TTC549 (cell line): ENCODE measurements around the gene G3BP1.
"Not testable (repeated sequence)": the region's sequence is repeated elsewhere in the genome, so short reads cannot be mapped to it uniquely, and the experiment has no call there.

ENCODE experiments used
- FAIRE-seq: peaks from 2 replicates; lab custom pipeline; 2012; peaks lifted over from hg19 to GRCh38; lab: Jason Lieb, UNC

G3BP1 gene

GRCh38 chr5:151771259-151772028, at the start of gene G3BP1:
Gene G3BP1, plus strand, starts transcription at chr5:151771954. Its CDS starts 14,667 bp downstream, at chr5:151786621.
- FAIRE-seq, result peak; percentile 98

- FAIRE-seq, result no peak
These were observed 49.2 kb upstream of the G3BP1 start for GRCh38 chr5:151722546-151722945.

- FAIRE-seq, result no peak
These were observed 47.4 kb upstream of the G3BP1 start for GRCh38 chr5:151724360-151724759.

GRCh38 chr5:151729597-151729996, 42.2 kb upstream of the G3BP1 start:
- FAIRE-seq, result not testable (repeated sequence)

GRCh38 chr5:151730381-151730780, 41.4 kb upstream of the G3BP1 start:
- FAIRE-seq, result no peak

DNA sequence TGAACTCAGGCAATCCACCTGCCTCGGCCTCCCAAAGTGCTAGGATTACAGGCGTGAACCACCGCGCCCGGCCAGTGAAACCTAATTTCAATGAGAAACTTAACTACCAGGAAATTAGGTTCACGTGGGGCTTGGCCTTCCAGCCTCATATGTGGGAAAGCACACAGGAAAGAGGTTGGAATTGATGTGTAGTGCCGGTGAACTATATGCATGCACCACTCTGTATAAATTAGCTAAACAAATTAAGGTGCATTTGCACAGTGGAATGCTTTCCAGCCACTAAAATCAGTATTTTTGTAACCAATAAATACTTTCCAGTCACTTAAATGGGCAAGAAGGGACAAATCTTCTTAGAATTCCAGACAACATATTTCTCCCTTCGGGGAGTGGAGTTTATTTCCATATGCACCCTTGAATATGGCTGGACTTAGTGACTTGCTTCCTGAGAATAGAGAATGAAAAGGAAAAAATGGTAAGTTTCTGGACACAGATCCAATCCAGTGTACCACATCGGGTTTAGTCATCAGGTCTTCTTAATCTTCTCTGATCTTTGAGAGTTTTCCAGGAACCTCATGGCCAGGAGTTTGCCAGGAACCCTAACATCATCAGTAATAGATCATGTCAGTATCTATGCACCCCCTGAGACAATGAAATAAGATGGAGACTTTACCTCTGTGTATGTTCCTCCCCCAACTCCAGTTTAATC, 38.2 kb upstream of the G3BP1 start:
- FAIRE-seq, result no peak

DNA sequence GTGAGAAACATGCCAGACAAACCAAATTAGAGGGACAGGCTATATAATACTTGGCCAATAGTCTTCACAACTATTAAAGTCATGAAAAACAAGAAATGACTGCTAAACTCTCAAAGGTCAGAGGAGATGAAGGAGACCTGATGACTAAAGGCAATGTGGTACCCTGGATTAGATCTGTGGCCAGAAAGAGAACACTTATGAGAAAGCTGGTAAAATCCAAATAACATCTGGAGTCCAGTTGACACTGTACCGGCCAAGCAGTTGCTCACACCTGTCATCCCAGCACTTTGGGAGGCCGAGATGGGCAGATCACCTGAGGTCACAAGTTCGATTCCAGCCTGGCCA, 37.7 kb upstream of the G3BP1 start:
- FAIRE-seq, result no peak

DNA sequence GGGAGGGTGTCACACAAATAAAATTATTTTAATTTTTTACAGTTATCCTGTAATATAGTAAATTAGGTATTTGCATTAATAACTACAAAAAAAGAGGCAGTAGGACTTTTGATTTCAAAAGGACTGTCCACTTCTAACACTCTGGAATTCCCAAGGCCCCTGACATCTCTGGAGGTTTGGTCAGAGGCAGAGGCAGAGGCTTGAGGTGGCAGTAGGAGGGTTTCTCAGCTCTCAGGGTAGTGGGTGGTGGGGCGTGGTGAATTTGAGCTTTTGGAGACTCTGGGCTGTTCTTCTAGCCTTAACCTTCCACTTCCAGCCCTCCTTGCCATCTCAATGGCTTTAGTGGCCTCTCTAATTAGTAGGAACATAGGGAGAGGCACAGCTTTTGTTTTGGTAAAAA, 36.1 kb upstream of the G3BP1 start:
- no peak for FAIRE-seq

- no peak for FAIRE-seq
These were observed 34.3 kb upstream of the G3BP1 start for GRCh38 chr5:151737431-151737830.

DNA sequence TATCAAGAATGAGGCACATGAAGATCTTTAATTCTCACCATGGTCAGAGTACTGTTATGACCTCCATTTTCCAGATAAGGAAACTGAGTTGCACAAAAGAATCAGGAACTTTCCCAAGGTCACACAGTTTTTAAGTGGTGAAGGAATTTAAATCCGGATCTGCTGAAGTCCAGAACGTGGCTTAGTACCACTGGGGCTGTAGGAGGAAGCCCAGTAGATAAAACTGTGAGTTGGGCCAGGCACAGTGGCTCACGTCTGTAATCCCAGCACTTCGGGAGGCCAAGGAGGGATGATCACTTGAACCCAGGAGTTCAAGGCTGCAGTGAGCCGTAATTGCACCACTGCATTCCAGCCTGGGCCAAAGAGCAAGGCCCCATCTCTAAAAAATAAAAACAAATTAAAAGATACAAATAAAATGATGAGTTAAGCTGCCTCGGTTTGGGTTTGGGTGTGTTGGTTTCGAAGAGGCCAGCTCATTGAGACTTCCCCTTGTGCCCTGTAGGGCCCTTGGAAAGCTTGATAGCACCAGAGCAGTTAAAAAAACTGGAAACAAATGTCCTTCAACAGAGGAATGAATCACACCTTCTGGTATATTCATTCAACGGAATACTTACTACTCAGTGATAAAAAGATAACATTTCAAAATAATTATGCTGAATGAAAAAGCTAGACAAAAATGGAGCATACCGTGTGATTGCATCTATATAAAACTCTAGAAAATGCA, 33.5 kb upstream of the G3BP1 start:
- no peak for FAIRE-seq

- no peak for FAIRE-seq
These were observed 32.4 kb upstream of the G3BP1 start for GRCh38 chr5:151739395-151739794.

GRCh38 chr5:151739939-151740335, 31.8 kb upstream of the G3BP1 start:
- no peak for FAIRE-seq

DNA sequence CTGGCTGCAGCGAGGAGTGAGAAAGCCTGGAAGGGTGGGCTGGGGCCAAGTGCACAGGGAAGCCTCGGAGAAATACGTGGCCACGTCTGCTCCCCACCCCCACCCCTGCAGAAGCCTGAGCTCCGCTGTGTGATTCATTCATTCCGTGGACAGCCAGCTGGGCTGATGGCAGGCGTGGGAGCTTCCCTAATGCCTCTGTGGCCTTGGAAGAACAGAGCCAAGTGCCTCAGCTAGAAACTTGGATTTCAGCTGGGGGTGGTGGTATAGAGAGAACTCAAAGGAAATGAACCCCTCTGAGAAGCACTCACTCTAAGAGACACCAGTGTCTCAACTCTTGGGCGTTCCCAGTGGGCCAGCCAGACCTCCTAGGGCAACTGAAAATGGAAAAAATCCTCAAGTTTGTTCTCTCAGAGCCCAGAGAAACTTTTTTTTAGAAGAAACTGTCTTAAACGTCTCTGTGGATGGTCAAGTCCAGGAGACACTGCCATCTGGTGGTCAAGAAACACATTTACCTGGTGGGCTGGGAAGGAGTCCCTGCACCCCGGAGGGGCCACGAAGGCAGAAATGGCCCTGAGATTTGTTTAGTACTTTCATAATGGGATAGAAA, 31.3 kb upstream of the G3BP1 start:
- no peak for FAIRE-seq

DNA sequence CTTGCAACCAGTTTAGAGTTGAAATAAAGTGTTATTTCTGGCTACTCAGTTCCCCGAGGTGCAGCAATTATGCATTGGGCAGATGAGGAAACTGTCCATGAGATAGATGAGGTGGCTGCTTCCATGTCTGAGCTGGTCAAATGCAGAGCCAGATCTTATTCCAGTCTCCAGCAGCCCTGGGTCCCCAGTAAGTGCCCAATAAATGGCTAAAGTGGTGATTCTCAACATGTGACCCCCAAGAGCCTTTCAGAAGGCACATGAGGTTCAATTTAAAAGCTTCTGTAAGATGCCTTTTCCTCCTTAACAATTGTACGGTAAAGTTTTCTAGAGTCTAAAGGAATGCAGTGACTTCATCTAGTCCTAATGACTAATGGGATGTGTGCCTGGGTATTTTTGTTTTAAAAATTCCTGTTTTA, 30.8 kb upstream of the G3BP1 start:
- no peak for FAIRE-seq

GRCh38 chr5:151741678-151742423, 29.9 kb upstream of the G3BP1 start:
- no peak for FAIRE-seq

GRCh38 chr5:151742870-151743294, 28.9 kb upstream of the G3BP1 start:
- FAIRE-seq, result no peak

- no peak for FAIRE-seq
These were observed 28.2 kb upstream of the G3BP1 start for GRCh38 chr5:151743530-151743929.

DNA sequence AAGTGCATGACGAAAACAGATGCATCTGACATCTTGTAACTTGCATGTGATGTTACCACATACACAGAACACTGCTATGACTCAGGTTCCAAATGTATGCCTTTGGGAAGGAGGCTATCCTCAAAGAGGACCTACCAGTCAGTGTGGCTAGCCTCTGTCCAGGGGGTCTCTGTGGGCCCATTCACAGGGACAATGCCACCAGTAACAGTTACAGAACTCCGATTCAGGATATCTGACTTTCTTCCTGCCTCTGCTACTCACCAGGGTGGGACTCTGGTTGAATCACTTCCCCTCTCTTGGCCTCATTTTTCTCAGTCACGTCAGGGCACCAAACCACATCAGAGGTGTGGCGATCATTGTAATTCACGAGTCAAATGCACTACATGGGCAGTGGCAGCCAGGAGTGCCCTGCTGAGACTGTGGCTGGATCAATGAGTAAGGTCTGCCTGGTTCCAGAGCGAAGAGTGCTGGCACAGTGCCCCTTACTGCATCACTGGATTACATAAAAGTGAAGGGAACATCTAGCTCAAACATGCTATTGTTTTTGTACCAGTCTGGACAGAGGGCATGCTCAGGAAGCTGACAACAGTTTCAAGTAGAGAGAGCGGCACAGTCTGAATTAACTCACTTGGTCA, 26.6 kb upstream of the G3BP1 start:
- no peak for FAIRE-seq

GRCh38 chr5:151750121-151750520, 21.6 kb upstream of the G3BP1 start:
- no peak for FAIRE-seq

DNA sequence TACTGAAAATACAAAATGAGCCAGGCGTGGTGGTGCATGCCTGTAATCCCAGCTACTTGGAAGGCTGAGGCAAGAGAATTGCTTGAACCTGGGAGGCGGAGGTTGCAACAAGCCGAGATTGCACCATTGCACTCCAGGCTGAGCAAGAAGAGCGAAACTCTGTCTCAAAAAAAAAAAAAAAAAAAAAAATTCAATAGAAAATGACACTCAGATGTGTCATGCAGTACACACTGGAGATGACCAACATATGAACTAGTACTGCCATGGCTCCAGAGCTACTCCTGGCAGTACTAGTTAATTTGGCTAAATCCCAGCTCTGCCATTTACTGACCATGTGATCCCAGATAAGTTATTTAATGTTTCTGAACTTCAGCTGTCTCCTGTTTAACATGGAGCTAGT, 20.7 kb upstream of the G3BP1 start:
- no peak for FAIRE-seq

DNA sequence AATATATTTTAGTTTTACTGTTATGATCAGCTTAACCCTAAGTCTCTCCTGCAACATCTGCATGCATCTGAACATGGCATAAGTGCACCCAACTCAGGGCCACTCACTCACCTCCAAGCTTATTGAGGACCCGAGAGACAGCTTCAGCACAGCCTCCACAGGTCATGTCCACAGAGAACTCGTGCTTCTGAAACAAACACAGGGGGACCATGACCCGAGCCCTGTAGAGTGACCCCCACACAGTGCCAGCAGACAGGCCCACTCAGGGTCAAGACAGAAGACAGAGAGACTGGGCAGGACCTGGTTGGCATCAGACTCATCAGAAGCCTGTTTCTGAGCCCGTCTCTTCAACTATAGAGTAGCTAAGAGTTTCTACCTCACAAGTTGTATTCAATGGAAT, 20.2 kb upstream of the G3BP1 start:
- FAIRE-seq, result no peak

DNA sequence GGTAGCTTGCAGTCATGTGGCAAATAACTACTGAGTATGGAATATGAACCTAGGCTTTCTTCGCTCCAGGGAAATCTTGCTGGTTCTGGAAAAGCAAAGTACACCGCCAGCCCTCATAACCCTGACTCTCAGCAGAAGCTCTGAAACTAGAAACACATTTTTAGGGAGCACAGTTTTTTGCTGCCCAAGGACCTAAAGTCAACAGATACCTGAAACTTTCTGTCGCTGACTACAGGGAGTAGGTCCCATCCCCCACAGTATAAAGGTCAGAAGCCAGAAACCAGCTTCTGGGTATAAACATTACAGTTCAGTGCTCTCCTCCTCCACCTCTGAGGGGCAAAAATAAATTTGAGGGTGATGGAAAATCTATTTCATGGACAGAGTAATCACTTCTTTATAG, 16.4 kb upstream of the G3BP1 start:
- no peak for FAIRE-seq
